IMR-90 (cell line): ENCODE results near the gene NPNT. TPM values are rescaled to one million over a fixed set of nuclear protein-coding genes. Genes with fewer than 3 reads are reported as not detected.

Experiments used
- ATAC-seq: fragments of 200-7000 bp; cut with Tn5 transposase; 2 replicates; pipeline ENCODE4 v1.9.1; 2020; ENCODE audit warnings: low read depth, mild to moderate bottlenecking, moderate library complexity
- BruUV-seq: library from RNA; stranded (reverse); fragments of 400-500 nt; replicated peaks from 2 replicates; lab custom pipeline; 2021; lab: Mats Ljungman, UMichigan
- CTCF ChIA-PET: fragments of 300-600 bp; formaldehyde crosslinking; extraction: SDS; loops from one replicate; lab custom pipeline; 2021; ENCODE audit warnings: antibody characterized with exemption; lab: Yijun Ruan, JAX
- POLR2A ChIA-PET: fragments of 300-600 bp; sonication (Branson Sonifier 250); formaldehyde crosslinking; loops from one replicate; lab custom pipeline; 2022; ENCODE audit warnings: antibody characterized with exemption; ENCODE audit not compliant: unreplicated experiment; lab: Charles Lee
- DNase-seq: peaks from one replicate; pipeline ENCODE4 v3.0.0; 2013
- H2AFZ ChIP-seq: replicated peaks from 2 replicates; pipeline ENCODE3; 2013; ENCODE audit warnings: low read length, mild to moderate bottlenecking; ENCODE audit not compliant: poor library complexity
- H2AK5ac ChIP-seq: 2 replicates; pipeline ENCODE4 v1.6.1; 2013; ENCODE audit warnings: low read depth, low read length, inconsistent platforms
- H2AK9ac ChIP-seq: replicated peaks from 2 replicates; pipeline ENCODE3; 2013; ENCODE audit warnings: mild to moderate bottlenecking, low read depth, low read length, moderate library complexity; ENCODE audit not compliant: poor library complexity
- H2BK120ac ChIP-seq: 2 replicates; pipeline ENCODE4 v1.6.1; 2013; ENCODE audit warnings: low read depth, low read length, inconsistent platforms
- H2BK15ac ChIP-seq: 3 replicates; pipeline ENCODE4 v1.6.1; 2013; ENCODE audit warnings: low read depth, low read length, inconsistent platforms
- H2BK20ac ChIP-seq: 2 replicates; pipeline ENCODE4 v1.6.1; 2013; ENCODE audit warnings: low read depth, mild to moderate bottlenecking, inconsistent platforms, low read length, moderate library complexity
- H2BK5ac ChIP-seq: 2 replicates; pipeline ENCODE4 v1.6.1; 2013; ENCODE audit warnings: mild to moderate bottlenecking, low read depth, low read length, inconsistent platforms; ENCODE audit not compliant: poor library complexity, severe bottlenecking
- H3K14ac ChIP-seq: replicated peaks from 2 replicates; pipeline ENCODE4 v1.6.1; 2013; ENCODE audit warnings: low read depth, low read length, inconsistent platforms
- H3K18ac ChIP-seq: 2 replicates; pipeline ENCODE4 v1.6.1; 2013; ENCODE audit warnings: low read depth, low read length, control low read depth
- H3K23ac ChIP-seq: 2 replicates; pipeline ENCODE4 v1.6.1; 2013; ENCODE audit warnings: low read depth, low read length, inconsistent platforms
- H3K27ac ChIP-seq: 2 replicates; pipeline ENCODE4 v1.5.1; 2013; ENCODE audit warnings: mild to moderate bottlenecking, control low read depth, low read length; ENCODE audit not compliant: insufficient read depth
- H3K27me3 ChIP-seq: 2 replicates; pipeline ENCODE4 v1.6.1; 2013; ENCODE audit warnings: low read length; ENCODE audit not compliant: control insufficient read depth, insufficient read depth
- H3K36me3 ChIP-seq: 2 replicates; pipeline ENCODE4 v1.6.1; 2013; ENCODE audit warnings: low read length, mixed read lengths; ENCODE audit not compliant: control insufficient read depth, insufficient read depth
- H3K4ac ChIP-seq: 2 replicates; pipeline ENCODE4 v1.6.1; 2013; ENCODE audit warnings: low read depth, low read length, inconsistent platforms
- H3K4me1 ChIP-seq: 2 replicates; pipeline ENCODE4 v1.6.1; 2013; ENCODE audit warnings: low read length, mixed read lengths; ENCODE audit not compliant: control insufficient read depth, insufficient read depth
- H3K4me2 ChIP-seq: 2 replicates; pipeline ENCODE4 v1.6.1; 2013; ENCODE audit warnings: low read depth, mild to moderate bottlenecking, control low read depth, low read length, moderate library complexity
- H3K4me3 ChIP-seq: 2 replicates; pipeline ENCODE4 v1.5.1; 2013; ENCODE audit warnings: low read depth, mild to moderate bottlenecking, control low read depth, low read length, moderate library complexity; ENCODE audit not compliant: insufficient read depth
- H3K56ac ChIP-seq: 2 replicates; pipeline ENCODE4 v1.6.1; 2013; ENCODE audit warnings: low read length, inconsistent platforms; ENCODE audit not compliant: insufficient read depth; ENCODE audit errors: extremely low read depth
- H3K79me1 ChIP-seq, 2 experiments: 2 replicates each; pipeline ENCODE4 v1.6.1; 2013; ENCODE audit warnings: low read length in 2 of 2, inconsistent platforms in 1 of 2, low read depth in 1 of 2
- H3K9ac ChIP-seq: 2 replicates; pipeline ENCODE4 v1.6.1; 2013; ENCODE audit warnings: low read depth, low read length, control low read depth
- H3K9me1 ChIP-seq: 2 replicates; pipeline ENCODE4 v1.6.1; 2013; ENCODE audit warnings: low read length, inconsistent platforms; ENCODE audit not compliant: insufficient read depth
- H3K9me3 ChIP-seq: 2 replicates; pipeline ENCODE4 v1.6.1; 2013; ENCODE audit warnings: low read length; ENCODE audit not compliant: control insufficient read depth, insufficient read depth
- H4K20me1 ChIP-seq: 2 replicates; pipeline ENCODE4 v1.6.1; 2013; ENCODE audit warnings: low read length, inconsistent platforms; ENCODE audit not compliant: insufficient read depth
- H4K5ac ChIP-seq: 2 replicates; pipeline ENCODE4 v1.6.1; 2013; ENCODE audit warnings: mild to moderate bottlenecking, low read depth, low read length, control low read depth
- H4K8ac ChIP-seq, 2 experiments: 2 replicates each; pipeline ENCODE4 v1.6.1; 2013; ENCODE audit warnings: low read depth in 2 of 2, low read length in 2 of 2, control low read depth in 1 of 2, inconsistent platforms in 1 of 2
- H4K91ac ChIP-seq: 2 replicates; pipeline ENCODE4 v1.6.1; 2013; ENCODE audit warnings: low read depth, low read length, inconsistent platforms; ENCODE audit not compliant: insufficient read depth
- BHLHE40 ChIP-seq: fragments of 150-350 bp; IDR thresholded peaks from 2 replicates; pipeline ENCODE4 v1.6.1; 2016; ENCODE audit warnings: mild to moderate bottlenecking, low read depth, low read length
- CEBPB ChIP-seq: IDR thresholded peaks from 2 replicates; pipeline ENCODE4 v1.6.1; 2012; ENCODE audit warnings: low read depth, low read length, improper control_type of control experiment
- CHD1 ChIP-seq: IDR thresholded peaks from 2 replicates; pipeline ENCODE4 v1.6.1; 2012; ENCODE audit warnings: low read depth, low read length, improper control_type of control experiment
- FOS ChIP-seq: fragments of 150-350 bp; IDR thresholded peaks from 2 replicates; pipeline ENCODE4 v1.6.1; 2016; ENCODE audit warnings: low read depth, low read length
- MAFK ChIP-seq: IDR thresholded peaks from 2 replicates; pipeline ENCODE4 v1.6.1; 2012; ENCODE audit warnings: low read depth, low read length, improper control_type of control experiment
- MAZ ChIP-seq: IDR thresholded peaks from 2 replicates; pipeline ENCODE4 v1.6.1; 2012; ENCODE audit warnings: low read depth, mild to moderate bottlenecking, low read length, improper control_type of control experiment, moderate library complexity, borderline replicate concordance
- MXI1 ChIP-seq: IDR thresholded peaks from 2 replicates; pipeline ENCODE4 v1.6.1; 2012; ENCODE audit warnings: low read depth, mild to moderate bottlenecking, low read length, moderate library complexity, borderline replicate concordance
- NFE2L2 ChIP-seq: fragments of 150-350 bp; IDR thresholded peaks from 2 replicates; pipeline ENCODE4 v1.6.1; 2016; ENCODE audit warnings: low read depth, mild to moderate bottlenecking, low read length
- POLR2A ChIP-seq: IDR thresholded peaks from 2 replicates; pipeline ENCODE4 v1.6.1; 2012; ENCODE audit warnings: mild to moderate bottlenecking, low read depth, low read length
- RAD21 ChIP-seq: IDR thresholded peaks from 2 replicates; pipeline ENCODE4 v1.6.1; 2012; ENCODE audit warnings: low read length, improper control_type of control experiment
- RCOR1 ChIP-seq: IDR thresholded peaks from 2 replicates; pipeline ENCODE4 v1.6.1; 2012; ENCODE audit warnings: mild to moderate bottlenecking, low read length, improper control_type of control experiment; ENCODE audit not compliant: insufficient replicate concordance
- SMC3 ChIP-seq: fragments of 150-350 bp; IDR thresholded peaks from 2 replicates; pipeline ENCODE4 v1.6.1; 2016; ENCODE audit warnings: low read depth, mild to moderate bottlenecking, antibody characterized with exemption, low read length, moderate library complexity
- USF2 ChIP-seq: fragments of 150-350 bp; IDR thresholded peaks from 2 replicates; pipeline ENCODE4 v1.6.1; 2017; ENCODE audit warnings: mild to moderate bottlenecking, antibody characterized with exemption, low read length, low read depth
- WGBS, 2 experiments: methylation state at CpG; one replicate each; pipeline versions ENCODE4 v1.1.5 to v1.1.7; 2013; ENCODE audit warnings: missing lambda C conversion rate in 2 of 2; ENCODE audit not compliant: insufficient read length in 1 of 2; ENCODE audit errors: extremely low coverage in 2 of 2; 5-methylcytosine and 5-hydroxymethylcytosine counted together
- dilution Hi-C: fragments of 300-500 bp; cut with HindIII; formaldehyde crosslinking; loops from one replicate; pipeline ENCODE4 v1.14.3; 2018; ENCODE audit warnings: low sequenced_read_pairs; ENCODE audit not compliant: unreplicated experiment
- in situ Hi-C: fragments of 300-500 bp; cut with MboI; formaldehyde crosslinking; loops from 3 replicates; pipeline ENCODE4 v1.14.3; 2019; ENCODE audit warnings: low sequenced_read_pairs, inconsistent platforms, mixed read lengths
- intact Hi-C: fragments of 100-400 bp; cut with micrococcal nuclease; formaldehyde crosslinking; loops from 2 replicates; pipeline ENCODE4 v1.10.0; 2022
- polyA plus RNA-seq, 3 experiments: library from polyadenylated mRNA; depleted of rRNA; stranded (reverse); fragments of >200 nt; gene quantifications; 2 replicates each; pipeline ENCODE4 v1.2.3, GENCODE V29; 2012; ENCODE audit warnings: low replicate concordance in 1 of 3
- total RNA-seq: library from RNA; depleted of rRNA; stranded (reverse); fragments of >200 nt; gene quantifications from 2 replicates; pipeline ENCODE4 v1.2.3, GENCODE V29; 2012
- TF ChIP-seq, protein P1 (sequence below): fragments of 150-350 bp; IDR thresholded peaks from 2 replicates; pipeline ENCODE4 v1.6.1; 2016; ENCODE audit warnings: low read depth, mild to moderate bottlenecking, low read length, moderate library complexity, borderline replicate concordance

The NPNT gene
- total and polyA plus RNA-seq, 2 of the 4 experiments (the other 2 are of a cell fraction) = not detected

DNA sequence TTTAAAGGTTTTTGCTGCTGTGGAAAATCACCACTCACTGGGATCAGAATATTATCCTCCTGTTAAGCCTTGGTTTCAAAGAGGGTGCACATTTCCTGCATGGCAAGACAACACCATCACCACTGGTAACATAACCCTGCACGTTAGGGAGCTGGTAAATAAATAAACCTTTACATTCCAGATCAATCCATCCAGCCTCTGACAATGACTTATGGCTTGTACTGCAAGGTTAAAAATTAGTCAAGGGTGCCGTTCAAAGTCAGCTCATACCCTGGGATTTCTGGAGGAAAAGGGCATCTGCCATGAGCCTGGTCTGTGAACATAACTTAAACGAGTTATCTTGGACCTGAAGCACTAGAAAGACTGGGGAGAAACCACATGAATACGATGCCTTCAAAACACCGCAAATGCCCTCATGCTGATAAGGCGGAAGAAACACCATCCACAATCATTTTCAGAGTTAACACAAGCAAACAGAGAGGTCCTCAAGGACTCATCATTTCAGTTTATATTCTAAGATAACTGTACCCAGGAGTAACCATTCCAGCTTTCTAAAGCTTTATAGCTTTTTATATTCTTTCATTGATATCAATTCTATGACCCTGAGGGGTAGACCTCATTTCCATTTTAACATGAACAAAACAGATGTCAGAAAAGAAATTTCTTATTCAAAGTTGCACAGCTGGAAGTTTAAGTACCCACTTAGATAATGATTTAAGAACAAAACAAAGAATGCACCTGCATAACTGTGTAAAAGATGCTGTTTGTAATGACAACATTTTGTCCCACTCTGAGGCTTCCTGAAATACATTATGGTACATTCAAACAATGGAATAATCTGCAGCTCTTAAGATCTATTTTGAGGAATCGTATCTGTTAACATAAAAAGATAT lies 103.1 kb downstream of the NPNT start:
- Histone ChIP-seq H3K36me3 (no peaks in the 10 kb centered on the region), H3K18ac (no peak overlapping the region), H4K20me1 (no peaks in the 10 kb centered on the region), H3K9me1 (no peaks in the 10 kb centered on the region), H3K4ac (no peak overlapping the region), H3K79me1 (no peaks in the 10 kb centered on the region), H3K27ac (no peak overlapping the region), H3K4me3 (no peak overlapping the region), H4K91ac (no peak overlapping the region), H2AFZ (no peak overlapping the region), H2BK15ac (no peak overlapping the region), H3K4me1 (no peaks in the 10 kb centered on the region), H3K27me3 (peaks cover 4% of the 10 kb centered on the region), H4K5ac (no peak overlapping the region), H3K56ac (no peak overlapping the region), H4K8ac (no peak overlapping the region), H2BK5ac (no peak overlapping the region), H2AK5ac (no peak overlapping the region), H3K9me3 (no peaks in the 10 kb centered on the region), H2BK20ac (no peak overlapping the region), H3K4me2 (no peak overlapping the region), H2BK120ac (no peak overlapping the region), H3K9ac (no peak overlapping the region), H2AK9ac (no peak overlapping the region), H3K14ac (no peak overlapping the region), H3K23ac (no peak overlapping the region)
- DNase-seq (no peak), ATAC-seq (no peak)
- intact Hi-C loops (no loop called here), in situ Hi-C loops (no loop called here), dilution Hi-C loops (no loop called here)
- TF ChIP-seq MAZ (no peak), FOS (no peak), RAD21 (no peak), POLR2A (no peak), BHLHE40 (no peak), CEBPB (no peak), SMC3 (no peak), CHD1 (no peak), MAFK (no peak), MXI1 (no peak), RCOR1 (no peak), USF2 (no peak), NFE2L2 (no peak)
- TF ChIP-seq, protein P1, sequence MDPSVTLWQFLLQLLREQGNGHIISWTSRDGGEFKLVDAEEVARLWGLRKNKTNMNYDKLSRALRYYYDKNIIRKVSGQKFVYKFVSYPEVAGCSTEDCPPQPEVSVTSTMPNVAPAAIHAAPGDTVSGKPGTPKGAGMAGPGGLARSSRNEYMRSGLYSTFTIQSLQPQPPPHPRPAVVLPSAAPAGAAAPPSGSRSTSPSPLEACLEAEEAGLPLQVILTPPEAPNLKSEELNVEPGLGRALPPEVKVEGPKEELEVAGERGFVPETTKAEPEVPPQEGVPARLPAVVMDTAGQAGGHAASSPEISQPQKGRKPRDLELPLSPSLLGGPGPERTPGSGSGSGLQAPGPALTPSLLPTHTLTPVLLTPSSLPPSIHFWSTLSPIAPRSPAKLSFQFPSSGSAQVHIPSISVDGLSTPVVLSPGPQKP = no peak
- POLR2A ChIA-PET = no interaction called here
- BruUV-seq = no TSS peak
- CTCF ChIA-PET = interaction anchor here (0.6 kb wide), 1 partner anchor 19 kb away, joined by 5 read pairs; no protein-coding TSS in a partner anchor
- no CpG with 5 or more reads among the region's 7 CpGs for WGBS, 2 experiments
